HEK293 (cell line): ENCODE results near the gene FANCC.

Experiments
- CTCF ChIA-PET: fragments of 350-600 bp; formaldehyde crosslinking; extraction: SDS; loops from one replicate; lab custom pipeline; 2021; ENCODE audit warnings: antibody characterized with exemption; lab: Yijun Ruan, JAX
- POLR2A ChIA-PET: fragments of 300-600 bp; formaldehyde crosslinking; extraction: SDS; loops from one replicate; lab custom pipeline; 2020; ENCODE audit warnings: antibody characterized with exemption, inconsistent platforms; lab: Yijun Ruan, JAX
- H3K27ac ChIP-seq: fragments of 200-500 bp; sonication (Bioruptor generic); 2 replicates; pipeline ENCODE4 v1.5.1; 2014; ENCODE audit warnings: low read depth, low read length, control low read depth, inconsistent platforms; ENCODE audit errors: extremely low read depth
- H3K36me3 ChIP-seq, 2 experiments: fragments of 200-500 bp in 1 of 2; sonication (Bioruptor generic) in 1 of 2; 1 replicate in 1 of 2; 2 replicates in 1 of 2; pipeline ENCODE4 v1.5.1; 2014 to 2017; ENCODE audit warnings: inconsistent platforms in 2 of 2, low read length in 2 of 2; ENCODE audit not compliant: control insufficient read depth in 2 of 2, insufficient read depth in 1 of 2
- H3K4me1 ChIP-seq: fragments of 200-500 bp; sonication (Bioruptor generic); 2 replicates; pipeline ENCODE4 v1.5.1; 2014; ENCODE audit warnings: mild to moderate bottlenecking, low read length, inconsistent platforms; ENCODE audit not compliant: control insufficient read depth, insufficient read depth
- H3K4me3 ChIP-seq: 2 replicates; pipeline ENCODE4 v1.5.1; 2011; ENCODE audit warnings: low read depth, mild to moderate bottlenecking, control low read depth, low read length, moderate library complexity
- H3K9me3 ChIP-seq: fragments of 200-500 bp; sonication (Bioruptor generic); 2 replicates; pipeline ENCODE4 v1.5.1; 2014; ENCODE audit warnings: low read depth, low read length, inconsistent platforms; ENCODE audit not compliant: control insufficient read depth, insufficient read depth
- EGR2 ChIP-seq: fragments of 450-650 bp; formaldehyde crosslinking; IDR thresholded peaks from 2 replicates; pipeline ENCODE4 v1.5.1; 2016; ENCODE audit warnings: low read depth, missing biosample characterization, missing genetic modification characterization
- SCRT1 ChIP-seq: fragments of 450-650 bp; formaldehyde crosslinking; IDR thresholded peaks from 2 replicates; pipeline ENCODE4 v1.5.1; 2016; ENCODE audit warnings: missing biosample characterization, missing genetic modification characterization, borderline replicate concordance
- SP3 ChIP-seq: fragments of 450-650 bp; formaldehyde crosslinking; IDR thresholded peaks from 2 replicates; pipeline ENCODE4 v1.5.1; 2016; ENCODE audit warnings: missing biosample characterization, missing genetic modification characterization
- SP7 ChIP-seq: fragments of 450-650 bp; formaldehyde crosslinking; IDR thresholded peaks from 2 replicates; pipeline ENCODE4 v1.5.1; 2016; ENCODE audit warnings: missing biosample characterization, missing genetic modification characterization
- WT1 ChIP-seq: fragments of 450-650 bp; formaldehyde crosslinking; IDR thresholded peaks from 2 replicates; pipeline ENCODE4 v1.5.1; 2016; ENCODE audit warnings: missing biosample characterization, missing genetic modification characterization
- ZBTB10 ChIP-seq: fragments of 450-650 bp; formaldehyde crosslinking; IDR thresholded peaks from 2 replicates; pipeline ENCODE4 v1.5.1; 2016; ENCODE audit warnings: missing biosample characterization, missing genetic modification characterization
- ZBTB17 ChIP-seq: fragments of 450-650 bp; formaldehyde crosslinking; IDR thresholded peaks from 2 replicates; pipeline ENCODE4 v1.5.1; 2016; ENCODE audit warnings: missing biosample characterization, missing genetic modification characterization
- ZBTB44 ChIP-seq: fragments of 450-650 bp; IDR thresholded peaks from 2 replicates; pipeline ENCODE4 v1.5.1; 2018; ENCODE audit warnings: missing biosample characterization, mild to moderate bottlenecking, missing genetic modification characterization
- ZIC2 ChIP-seq: fragments of 450-650 bp; formaldehyde crosslinking; IDR thresholded peaks from 2 replicates; pipeline ENCODE4 v1.5.1; 2016; ENCODE audit warnings: missing biosample characterization, missing genetic modification characterization
- ZNF157 ChIP-seq: fragments of 450-650 bp; formaldehyde crosslinking; IDR thresholded peaks from 2 replicates; pipeline ENCODE4 v1.5.1; 2016; ENCODE audit warnings: missing biosample characterization, missing genetic modification characterization
- ZNF174 ChIP-seq: fragments of 450-650 bp; formaldehyde crosslinking; IDR thresholded peaks from 2 replicates; pipeline ENCODE4 v1.5.0; 2017; ENCODE audit warnings: missing biosample characterization, mild to moderate bottlenecking, missing genetic modification characterization
- ZNF354C ChIP-seq: fragments of 450-650 bp; formaldehyde crosslinking; IDR thresholded peaks from 2 replicates; pipeline ENCODE4 v1.5.1; 2016; ENCODE audit warnings: missing biosample characterization, missing genetic modification characterization, low read depth, borderline replicate concordance
- ZNF423 ChIP-seq: fragments of 450-650 bp; formaldehyde crosslinking; IDR thresholded peaks from 2 replicates; pipeline ENCODE4 v1.5.1; 2016; ENCODE audit warnings: missing biosample characterization, missing genetic modification characterization
- ZNF600 ChIP-seq: fragments of 450-650 bp; formaldehyde crosslinking; IDR thresholded peaks from 2 replicates; pipeline ENCODE4 v1.5.1; 2016; ENCODE audit warnings: missing biosample characterization, missing genetic modification characterization
- ZNF629 ChIP-seq: fragments of 450-650 bp; formaldehyde crosslinking; IDR thresholded peaks from 2 replicates; pipeline ENCODE4 v1.5.1; 2017; ENCODE audit warnings: missing biosample characterization, missing genetic modification characterization
- ZNF645 ChIP-seq: fragments of 450-650 bp; formaldehyde crosslinking; IDR thresholded peaks from 2 replicates; pipeline ENCODE4; 2016; ENCODE audit warnings: missing biosample characterization, missing genetic modification characterization
- ZNF692 ChIP-seq: fragments of 450-650 bp; formaldehyde crosslinking; IDR thresholded peaks from 2 replicates; pipeline ENCODE4 v1.5.1; 2016; ENCODE audit warnings: missing biosample characterization, missing genetic modification characterization
- ZSCAN16 ChIP-seq: fragments of 450-650 bp; formaldehyde crosslinking; IDR thresholded peaks from 2 replicates; pipeline ENCODE4 v1.5.1; 2016; ENCODE audit warnings: missing biosample characterization, missing genetic modification characterization

Gene FANCC

GRCh38 chr9:95092262-95093072, 225.0 kb downstream of the FANCC start:
- Histone ChIP-seq H3K4me1 (no peaks in the 10 kb centered on the region), H3K4me3 (no peak overlapping the region), H3K9me3 (no peaks in the 10 kb centered on the region), H3K36me3 (peaks cover 0 to 3% of the 10 kb centered on the region in 2 experiments; a peak in 1 of 3 replicates), H3K27ac (no peak overlapping the region)
- CTCF ChIA-PET: interaction anchor here (0.7 to 1.5 kb wide), 6 partner anchors 35 to 320 kb away, joined by 3 to 6 read pairs (median 3); no protein-coding TSS in a partner anchor
- no peak for TF ChIP-seq ZNF157 (tag by site-specific recombination)
- TF ChIP-seq ZNF692: 0 out of 2 replicates have a peak, but pooled peaks have one; percentile 21
- TF ChIP-seq ZNF423: no peak
- TF ChIP-seq ZIC2 (tag by site-specific recombination): peak; percentile 69
- TF ChIP-seq ZNF600 (tag by site-specific recombination): 0 out of 2 replicates have a peak, but pooled peaks have one; percentile 14
- no peak for TF ChIP-seq ZNF354C (tag by site-specific recombination)
- peak; percentile 20; the same call in 1 of the 2 replicates for TF ChIP-seq WT1 (tag by site-specific recombination)
- TF ChIP-seq ZNF629: no peak
- peak; percentile 49; the same call in 1 of the 2 replicates for TF ChIP-seq SP7
- POLR2A ChIA-PET: interaction anchor here (0.5 kb wide), 1 partner anchor 938 kb away, joined by 4 read pairs; no protein-coding TSS in a partner anchor

GRCh38 chr9:95091601-95092261, 225.8 kb downstream of the FANCC start:
- H3K4me1 ChIP-seq: no peaks in the 10 kb centered on the region
- POLR2A ChIA-PET: no interaction called here
- no peak for TF ChIP-seq ZBTB44 (tag by site-specific recombination)
- TF ChIP-seq ZBTB17 (tag by site-specific recombination): peak; percentile 43; the same call in 1 of the 2 replicates
- TF ChIP-seq, all 188 proteins: peak for 1
- no peak overlapping the region for H3K4me3 ChIP-seq
- peaks cover 0 to under 1% of the 10 kb centered on the region in 2 experiments; a peak in 1 of 3 replicates for H3K36me3 ChIP-seq
- no peak overlapping the region for H3K27ac ChIP-seq
- no peaks in the 10 kb centered on the region for H3K9me3 ChIP-seq
- CTCF ChIA-PET: interaction anchor here (0.9 to 1.5 kb wide), 4 partner anchors 36 to 177 kb away, joined by 3 to 6 read pairs (median 4); no protein-coding TSS in a partner anchor

- Histone ChIP-seq H3K9me3 (no peaks in the 10 kb centered on the region), H3K4me1 (no peaks in the 10 kb centered on the region), H3K4me3 (no peak overlapping the region), H3K36me3 (peaks cover 0 to 8% of the 10 kb centered on the region in 2 experiments; a peak in 1 of 3 replicates), H3K27ac (no peak overlapping the region)
- ChIA-PET POLR2A (no interaction called here), CTCF (interaction anchor here (0.9 kb wide), 1 partner anchor 37 kb away, joined by 3 read pairs; no protein-coding TSS in a partner anchor)
- TF ChIP-seq ZSCAN16 (no peak), ZNF645 (tag by site-specific recombination) (no peak), SP3 (tag by site-specific recombination) (no peak), ZNF174 (tag by site-specific recombination) (no peak), EGR2 (tag by site-specific recombination) (no peak), ZBTB10 (no peak), SCRT1 (tag by site-specific recombination) (no peak)
These were observed 226.5 kb downstream of the FANCC start for GRCh38 chr9:95090871-95091577.
